NCI-H446 (cell line): Measurements from ENCODE around the gene FMN1.

Experiments used
- DNase-seq, 2 experiments: peaks; one replicate each; lab custom pipeline; 2025; lab: John Stamatoyannopoulos, UW

The FMN1 gene

GRCh38 chr15:33059184-33059583, 135.3 kb downstream of the FMN1 start:
- DNase-seq, result no peak

GRCh38 chr15:33057845-33058244, 136.7 kb downstream of the FMN1 start:
- DNase-seq, result no peak

- no peak for DNase-seq
Observed at GRCh38 chr15:33055962-33056361, 138.6 kb downstream of the FMN1 start.

- DNase-seq, result no peak
Observed at GRCh38 chr15:33051528-33051927, 143.0 kb downstream of the FMN1 start.

GRCh38 chr15:33048255-33048654, 146.3 kb downstream of the FMN1 start:
- DNase-seq, result no peak

- no peak for DNase-seq
Observed at GRCh38 chr15:33047077-33047476, 147.4 kb downstream of the FMN1 start.

GRCh38 chr15:33046329-33046728, 148.2 kb downstream of the FMN1 start:
- no peak for DNase-seq

GRCh38 chr15:33045066-33045810, 149.3 kb downstream of the FMN1 start:
- no peak for DNase-seq

GRCh38 chr15:33044598-33044997, 149.9 kb downstream of the FMN1 start:
- no peak for DNase-seq

GRCh38 chr15:33043636-33044035, 150.9 kb downstream of the FMN1 start:
- DNase-seq, result no peak

- no peak for DNase-seq
Observed at GRCh38 chr15:33040496-33040895, 154.0 kb downstream of the FMN1 start.

- no peak for DNase-seq
Observed at GRCh38 chr15:33034588-33034987, 159.9 kb downstream of the FMN1 start.

GRCh38 chr15:33032053-33032452, 162.5 kb downstream of the FMN1 start:
- no peak for DNase-seq

GRCh38 chr15:33031324-33031821, 163.1 kb downstream of the FMN1 start:
- no peak for DNase-seq

GRCh38 chr15:33030315-33030714, 164.2 kb downstream of the FMN1 start:
- no peak for DNase-seq

GRCh38 chr15:33029109-33029652, 165.3 kb downstream of the FMN1 start:
- no peak for DNase-seq

GRCh38 chr15:33028495-33028894, 166.0 kb downstream of the FMN1 start:
- DNase-seq, result no peak

GRCh38 chr15:33027306-33028035, 167.0 kb downstream of the FMN1 start:
- no peak for DNase-seq

GRCh38 chr15:33026614-33027013, 167.9 kb downstream of the FMN1 start:
- no peak for DNase-seq

- DNase-seq, result peak in 1 of 2 experiments; percentile 10
Observed at GRCh38 chr15:33022629-33023028, 171.9 kb downstream of the FMN1 start.

- peak in 1 of 2 experiments; percentile 46 for DNase-seq
Observed at GRCh38 chr15:33021806-33022389, 172.6 kb downstream of the FMN1 start.

- DNase-seq, result no peak
Observed at GRCh38 chr15:33019354-33019981, 175.0 kb downstream of the FMN1 start.
